ENCODE measurements around the gene IL20.

IL20 gene

GRCh38 chr1:206912445-206913095 is 47.1 kb downstream of the IL20 start:
- H3K27me3 ChIP-seq (ENCODE audit: control insufficient read depth, insufficient read depth, low read length): peaks cover 10% of the 10 kb centered on the region
- H3K4me3 ChIP-seq (ENCODE audit: low read length): no peak overlapping the region
- H3K9ac ChIP-seq (ENCODE audit: low read length): no peak overlapping the region
- no peaks in the 10 kb centered on the region for H3K36me3 ChIP-seq (ENCODE audit: control insufficient read depth, insufficient read depth, low read length)
- H3K4me1 ChIP-seq (ENCODE audit: control insufficient read depth, insufficient read depth, low read length): peaks cover 4% of the 10 kb centered on the region
- H3K27ac ChIP-seq (ENCODE audit: low read depth, low read length): no peak overlapping the region

- Histone ChIP-seq H3K27ac (ENCODE audit: low read depth, low read length) (no peak overlapping the region), H3K27me3 (ENCODE audit: control insufficient read depth, insufficient read depth, low read length) (peaks cover 10% of the 10 kb centered on the region), H3K9ac (ENCODE audit: low read length) (no peak overlapping the region), H3K4me3 (ENCODE audit: low read length) (no peak overlapping the region), H3K4me1 (ENCODE audit: control insufficient read depth, insufficient read depth, low read length) (peaks cover 4% of the 10 kb centered on the region), H3K36me3 (ENCODE audit: control insufficient read depth, insufficient read depth, low read length) (no peaks in the 10 kb centered on the region)
Measured at GRCh38 chr1:206913766-206914537, 48.5 kb downstream of the IL20 start.

- Histone ChIP-seq H3K27ac (ENCODE audit: low read depth, low read length) (no peak overlapping the region), H3K4me1 (ENCODE audit: control insufficient read depth, insufficient read depth, low read length) (no peaks in the 10 kb centered on the region), H3K9ac (ENCODE audit: low read length) (no peak overlapping the region), H3K36me3 (ENCODE audit: control insufficient read depth, insufficient read depth, low read length) (no peaks in the 10 kb centered on the region), H3K4me3 (ENCODE audit: low read length) (no peak overlapping the region), H3K27me3 (ENCODE audit: control insufficient read depth, insufficient read depth, low read length) (peaks cover 2% of the 10 kb centered on the region)
Measured at GRCh38 chr1:206915030-206915735, 49.8 kb downstream of the IL20 start.

GRCh38 chr1:206916000-206916709 is 50.7 kb downstream of the IL20 start:
- Histone ChIP-seq H3K36me3 (ENCODE audit: control insufficient read depth, insufficient read depth, low read length) (no peaks in the 10 kb centered on the region), H3K27ac (ENCODE audit: low read depth, low read length) (no peak overlapping the region), H3K4me3 (ENCODE audit: low read length) (no peak overlapping the region), H3K9ac (ENCODE audit: low read length) (no peak overlapping the region), H3K27me3 (ENCODE audit: control insufficient read depth, insufficient read depth, low read length) (no peaks in the 10 kb centered on the region), H3K4me1 (ENCODE audit: control insufficient read depth, insufficient read depth, low read length) (no peaks in the 10 kb centered on the region)

- Histone ChIP-seq H3K4me1 (ENCODE audit: control insufficient read depth, insufficient read depth, low read length) (no peaks in the 10 kb centered on the region), H3K4me3 (ENCODE audit: low read length) (no peak overlapping the region), H3K9ac (ENCODE audit: low read length) (no peak overlapping the region), H3K27ac (ENCODE audit: low read depth, low read length) (no peak overlapping the region), H3K36me3 (ENCODE audit: control insufficient read depth, insufficient read depth, low read length) (no peaks in the 10 kb centered on the region), H3K27me3 (ENCODE audit: control insufficient read depth, insufficient read depth, low read length) (no peaks in the 10 kb centered on the region)
Measured at GRCh38 chr1:206918076-206918475, 52.7 kb downstream of the IL20 start.

Measured in rectal smooth muscle tissue (tissue), 1 donor.